ENCODE measurements around the gene LINGO3. TPM values are rescaled to one million over a fixed set of nuclear protein-coding genes. Genes with fewer than 3 reads are reported as not detected.

LINGO3 gene
- 1 to 10 TPM in 2 of 5 experiments, under 1 TPM in 3; 0.27 to 1.8 (median 0.72) TPM for total RNA-seq
- 10 to 100 TPM in 1 of 2 donors, 1 to 10 TPM in 1; 3.6 to 12.9 TPM for polyA plus RNA-seq
- total RNA-seq, result 1.6 reads per million, percentile 5 among the genes with 10 or more reads in this experiment

- H3K36me3 ChIP-seq (ENCODE audit: control insufficient read depth in 2 of 3, insufficient read depth in 3 of 3, low read length in 3 of 3), result no peaks in the 10 kb centered on the region
- H3K36me3 Mint-ChIP-seq, result peaks cover 0 to 2% (median 0%) of the 10 kb centered on the region in 5 donors
- H3K9me3 Mint-ChIP-seq, result peaks cover 0 to 1% (median 0%) of the 10 kb centered on the region in 11 donors
- peaks cover 0 to 19% (median 9%) of the 10 kb centered on the region in 7 donors for H3K4me1 Mint-ChIP-seq
- no peaks in the 10 kb centered on the region for H3K9me3 ChIP-seq (ENCODE audit: control insufficient read depth in 2 of 3, low read length in 3 of 3)
- POLR2A ChIA-PET, result interaction anchor here (0.7 to 1.3 kb wide), 2 partner anchors 9 to 22 kb away, joined by 3 to 4 read pairs; no protein-coding TSS in a partner anchor
- H3K27me3 ChIP-seq (ENCODE audit: control insufficient read depth in 2 of 2, insufficient read depth in 2 of 2, low read length in 2 of 2), result peaks cover 0 to 9% of the 10 kb centered on the region in 2 donors
- H3K27ac Mint-ChIP-seq, result peak within 1 kb of the TSS in 2 of 9 donors; percentile 65 to 81
- peak within 1 kb of the TSS; percentile 43 to 82 (median 68) for H3K4me3 Mint-ChIP-seq
- peaks cover 0 to 5% of the 10 kb centered on the region in 2 donors for H3K4me1 ChIP-seq (ENCODE audit: control insufficient read depth in 2 of 2, insufficient read depth in 2 of 2, low read length in 2 of 2)
- no peak within 1 kb of the TSS for H3K27ac ChIP-seq (ENCODE audit: low read depth, low read length)
- CTCF ChIA-PET, result no interaction called here
- no peak for DNase-seq
- ATAC-seq, result peak; percentile 63
- no peak within 1 kb of the TSS for H3K4me3 ChIP-seq (ENCODE audit: low read length)
- peaks cover 24 to 74% (median 43%) of the 10 kb centered on the region in 5 donors for H3K27me3 Mint-ChIP-seq
- intact Hi-C loops (cut with micrococcal nuclease), result no loop called here
Measured at GRCh38 chr19:2308114-2308556, at the start of gene LINGO3. Gene LINGO3, minus strand, starts transcription at chr19:2308154. Its CDS starts 16,378 bp downstream, at chr19:2291776.

GRCh38 chr19:2356036-2356646 is 48.2 kb upstream of the LINGO3 start:
- no peak overlapping the region for H3K4me3 Mint-ChIP-seq
- peaks cover 0 to 13% (median 6%) of the 10 kb centered on the region in 5 donors for H3K27me3 Mint-ChIP-seq
- no peaks in the 10 kb centered on the region for H3K4me1 ChIP-seq (ENCODE audit: control insufficient read depth in 2 of 2, insufficient read depth in 2 of 2, low read length in 2 of 2)
- H3K9me3 ChIP-seq (ENCODE audit: control insufficient read depth in 2 of 3, low read length in 3 of 3), result no peaks in the 10 kb centered on the region
- CTCF ChIA-PET, result no interaction called here
- intact Hi-C loops (cut with micrococcal nuclease), result no loop called here
- H3K9me3 Mint-ChIP-seq, result peaks cover 0 to 2% (median 0%) of the 10 kb centered on the region in 11 donors
- peaks cover 0 to 27% (median 0%) of the 10 kb centered on the region in 3 experiments for H3K36me3 ChIP-seq (ENCODE audit: control insufficient read depth in 2 of 3, insufficient read depth in 3 of 3, low read length in 3 of 3)
- H3K27me3 ChIP-seq (ENCODE audit: control insufficient read depth in 2 of 2, insufficient read depth in 2 of 2, low read length in 2 of 2), result no peaks in the 10 kb centered on the region
- POLR2A ChIA-PET, result no interaction called here
- H3K27ac Mint-ChIP-seq, result no peak overlapping the region
- H3K4me1 Mint-ChIP-seq, result peaks cover 0 to 6% (median 6%) of the 10 kb centered on the region in 7 donors
- H3K27ac ChIP-seq (ENCODE audit: low read depth, low read length), result no peak overlapping the region
- H3K4me3 ChIP-seq (ENCODE audit: low read length), result no peak overlapping the region
- no peak for DNase-seq
- no peaks in the 10 kb centered on the region for H3K36me3 Mint-ChIP-seq
- ATAC-seq, result no peak

- H3K36me3 ChIP-seq (ENCODE audit: control insufficient read depth in 2 of 3, insufficient read depth in 3 of 3, low read length in 3 of 3), result peaks cover 0 to 34% (median 0%) of the 10 kb centered on the region in 3 experiments
- no peak overlapping the region for H3K4me3 Mint-ChIP-seq
- H3K4me1 ChIP-seq (ENCODE audit: control insufficient read depth in 2 of 2, insufficient read depth in 2 of 2, low read length in 2 of 2), result no peaks in the 10 kb centered on the region
- H3K36me3 Mint-ChIP-seq, result no peaks in the 10 kb centered on the region
- H3K27ac Mint-ChIP-seq, result no peak overlapping the region
- no peaks in the 10 kb centered on the region for H3K27me3 ChIP-seq (ENCODE audit: control insufficient read depth in 2 of 2, insufficient read depth in 2 of 2, low read length in 2 of 2)
- no peak overlapping the region for H3K27ac ChIP-seq (ENCODE audit: low read depth, low read length)
- H3K4me3 ChIP-seq (ENCODE audit: low read length), result no peak overlapping the region
- peaks cover 0 to 2% (median 0%) of the 10 kb centered on the region in 11 donors for H3K9me3 Mint-ChIP-seq
- ChIA-PET POLR2A (no interaction called here), CTCF (interaction anchor here (0.6 kb wide), 1 partner anchor 200 kb away, joined by 4 read pairs; no protein-coding TSS in a partner anchor)
- H3K27me3 Mint-ChIP-seq, result peaks cover 0 to 8% (median 2%) of the 10 kb centered on the region in 5 donors
- intact Hi-C loops (cut with micrococcal nuclease), result no loop called here
- DNase-seq (no peak), ATAC-seq (no peak)
- no peaks in the 10 kb centered on the region for H3K9me3 ChIP-seq (ENCODE audit: control insufficient read depth in 2 of 3, low read length in 3 of 3)
- peaks cover 0 to 2% (median 1%) of the 10 kb centered on the region in 7 donors for H3K4me1 Mint-ChIP-seq
Measured at GRCh38 chr19:2355168-2356035, 47.4 kb upstream of the LINGO3 start.

- Mint-ChIP-seq H3K4me3 (no peak overlapping the region), H3K27me3 (peaks cover 0 to 6% (median 0%) of the 10 kb centered on the region in 5 donors), H3K9me3 (peaks cover 0 to 2% (median 0%) of the 10 kb centered on the region in 11 donors), H3K36me3 (no peaks in the 10 kb centered on the region), H3K4me1 (no peaks in the 10 kb centered on the region), H3K27ac (no peak overlapping the region)
- Histone ChIP-seq H3K36me3 (ENCODE audit: control insufficient read depth in 2 of 3, insufficient read depth in 3 of 3, low read length in 3 of 3) (peaks cover 0 to 42% (median 4%) of the 10 kb centered on the region in 3 experiments), H3K27ac (ENCODE audit: low read depth, low read length) (no peak overlapping the region), H3K9me3 (ENCODE audit: control insufficient read depth in 2 of 3, low read length in 3 of 3) (no peaks in the 10 kb centered on the region), H3K4me1 (ENCODE audit: control insufficient read depth in 2 of 2, insufficient read depth in 2 of 2, low read length in 2 of 2) (no peaks in the 10 kb centered on the region), H3K27me3 (ENCODE audit: control insufficient read depth in 2 of 2, insufficient read depth in 2 of 2, low read length in 2 of 2) (no peaks in the 10 kb centered on the region), H3K4me3 (ENCODE audit: low read length) (no peak overlapping the region)
- ATAC-seq (no peak), DNase-seq (no peak)
- ChIA-PET POLR2A (no interaction called here), CTCF (interaction anchor here (0.6 kb wide), 2 partner anchors 80 to 199 kb away, joined by 3 to 4 read pairs; no protein-coding TSS in a partner anchor)
- intact Hi-C loops (cut with micrococcal nuclease), result no loop called here
Measured at GRCh38 chr19:2354670-2355069, 46.7 kb upstream of the LINGO3 start.

GRCh38 chr19:2353887-2354592 is 46.1 kb upstream of the LINGO3 start:
- Mint-ChIP-seq H3K4me3 (no peak overlapping the region), H3K4me1 (no peaks in the 10 kb centered on the region), H3K36me3 (no peaks in the 10 kb centered on the region), H3K9me3 (peaks cover 0 to 2% (median 0%) of the 10 kb centered on the region in 11 donors), H3K27me3 (peaks cover 0 to 4% (median 0%) of the 10 kb centered on the region in 5 donors), H3K27ac (no peak overlapping the region)
- Histone ChIP-seq H3K27ac (ENCODE audit: low read depth, low read length) (no peak overlapping the region), H3K27me3 (ENCODE audit: control insufficient read depth in 2 of 2, insufficient read depth in 2 of 2, low read length in 2 of 2) (no peaks in the 10 kb centered on the region), H3K36me3 (ENCODE audit: control insufficient read depth in 2 of 3, insufficient read depth in 3 of 3, low read length in 3 of 3) (peaks cover 0 to 43% (median 6%) of the 10 kb centered on the region in 3 experiments), H3K4me3 (ENCODE audit: low read length) (no peak overlapping the region), H3K4me1 (ENCODE audit: control insufficient read depth in 2 of 2, insufficient read depth in 2 of 2, low read length in 2 of 2) (no peaks in the 10 kb centered on the region), H3K9me3 (ENCODE audit: control insufficient read depth in 2 of 3, low read length in 3 of 3) (no peaks in the 10 kb centered on the region)
- no peak for DNase-seq
- intact Hi-C loops (cut with micrococcal nuclease), result no loop called here
- ATAC-seq, result no peak
- CTCF ChIA-PET, result interaction anchor here (0.6 kb wide), 2 partner anchors 80 to 388 kb away, joined by 3 read pairs; no protein-coding TSS in a partner anchor
- POLR2A ChIA-PET, result no interaction called here
